ENCODE data around the gene CDKN2B. TPM values are rescaled to one million over a fixed set of nuclear protein-coding genes. Genes with fewer than 3 reads are reported as not detected.

The CDKN2B gene
- total RNA-seq, 3 donors from 2014 or later = 7.3 to 70.1 (median 18.4) TPM

DNA sequence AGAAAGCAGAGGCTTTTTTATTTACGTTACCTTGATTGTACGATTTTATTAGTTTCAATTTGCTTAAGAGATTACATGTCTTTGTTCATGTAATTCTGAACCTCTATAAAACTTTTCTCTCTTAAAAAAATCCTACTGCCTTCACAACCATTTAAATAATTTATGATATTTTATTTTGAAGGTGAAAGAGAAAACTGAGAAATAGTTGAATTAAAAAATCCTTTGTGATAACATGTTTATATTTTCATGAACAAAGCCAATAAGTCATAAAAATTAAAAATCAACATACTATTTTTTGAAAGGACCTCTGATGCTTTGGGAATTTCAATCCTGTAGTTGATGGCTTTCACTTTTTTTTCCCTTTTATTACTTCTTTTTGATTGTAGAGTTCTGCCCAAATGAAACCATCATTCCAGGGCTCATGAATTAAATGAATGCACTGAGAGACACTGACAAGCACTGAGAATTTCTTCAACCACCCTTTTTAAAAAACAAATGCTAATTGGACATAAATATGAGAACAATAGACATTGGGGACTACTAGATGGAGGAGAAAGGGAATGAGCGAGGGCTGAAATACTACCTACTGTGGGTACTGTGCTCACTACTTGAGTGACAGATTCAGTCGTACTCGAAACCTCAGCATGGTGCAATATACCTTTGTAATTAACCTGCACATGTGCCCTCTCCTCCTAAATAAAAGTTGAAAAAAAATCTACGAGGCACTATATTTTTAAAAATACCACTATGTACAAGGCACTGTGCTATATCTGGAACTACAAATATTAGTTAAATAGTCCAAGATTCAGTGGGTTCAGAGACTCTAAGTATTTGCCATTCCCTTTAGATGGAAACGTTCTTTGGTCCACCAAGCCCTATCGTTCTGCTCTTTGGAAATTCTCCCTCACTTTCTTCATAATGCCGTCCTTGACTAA lies 20.8 kb downstream of the CDKN2B start:
- Histone ChIP-seq H3K4me1 (no peaks in the 10 kb centered on the region), H3K9me3 (no peaks in the 10 kb centered on the region), H3K27ac (no peak overlapping the region), H3K36me3 (no peaks in the 10 kb centered on the region), H3K4me3 (no peak overlapping the region), H3K27me3 (peaks cover 0 to 33% of the 10 kb centered on the region in 2 donors)
- TF ChIP-seq POLR2AphosphoS5 (IDR thresholded peaks at IDR 0.05) (no peak), POLR2A (IDR thresholded peaks at IDR 0.05) (no peak)
- TF ChIP-seq, protein P1, sequence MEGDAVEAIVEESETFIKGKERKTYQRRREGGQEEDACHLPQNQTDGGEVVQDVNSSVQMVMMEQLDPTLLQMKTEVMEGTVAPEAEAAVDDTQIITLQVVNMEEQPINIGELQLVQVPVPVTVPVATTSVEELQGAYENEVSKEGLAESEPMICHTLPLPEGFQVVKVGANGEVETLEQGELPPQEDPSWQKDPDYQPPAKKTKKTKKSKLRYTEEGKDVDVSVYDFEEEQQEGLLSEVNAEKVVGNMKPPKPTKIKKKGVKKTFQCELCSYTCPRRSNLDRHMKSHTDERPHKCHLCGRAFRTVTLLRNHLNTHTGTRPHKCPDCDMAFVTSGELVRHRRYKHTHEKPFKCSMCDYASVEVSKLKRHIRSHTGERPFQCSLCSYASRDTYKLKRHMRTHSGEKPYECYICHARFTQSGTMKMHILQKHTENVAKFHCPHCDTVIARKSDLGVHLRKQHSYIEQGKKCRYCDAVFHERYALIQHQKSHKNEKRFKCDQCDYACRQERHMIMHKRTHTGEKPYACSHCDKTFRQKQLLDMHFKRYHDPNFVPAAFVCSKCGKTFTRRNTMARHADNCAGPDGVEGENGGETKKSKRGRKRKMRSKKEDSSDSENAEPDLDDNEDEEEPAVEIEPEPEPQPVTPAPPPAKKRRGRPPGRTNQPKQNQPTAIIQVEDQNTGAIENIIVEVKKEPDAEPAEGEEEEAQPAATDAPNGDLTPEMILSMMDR (IDR thresholded peaks at IDR 0.05) = no peak
- intact Hi-C loops (cut with DNase I; ENCODE audit: low total_unique reads) = no loop called here
- no peak for DNase-seq (ENCODE audit: low spot score in 2 of 2)

DNA sequence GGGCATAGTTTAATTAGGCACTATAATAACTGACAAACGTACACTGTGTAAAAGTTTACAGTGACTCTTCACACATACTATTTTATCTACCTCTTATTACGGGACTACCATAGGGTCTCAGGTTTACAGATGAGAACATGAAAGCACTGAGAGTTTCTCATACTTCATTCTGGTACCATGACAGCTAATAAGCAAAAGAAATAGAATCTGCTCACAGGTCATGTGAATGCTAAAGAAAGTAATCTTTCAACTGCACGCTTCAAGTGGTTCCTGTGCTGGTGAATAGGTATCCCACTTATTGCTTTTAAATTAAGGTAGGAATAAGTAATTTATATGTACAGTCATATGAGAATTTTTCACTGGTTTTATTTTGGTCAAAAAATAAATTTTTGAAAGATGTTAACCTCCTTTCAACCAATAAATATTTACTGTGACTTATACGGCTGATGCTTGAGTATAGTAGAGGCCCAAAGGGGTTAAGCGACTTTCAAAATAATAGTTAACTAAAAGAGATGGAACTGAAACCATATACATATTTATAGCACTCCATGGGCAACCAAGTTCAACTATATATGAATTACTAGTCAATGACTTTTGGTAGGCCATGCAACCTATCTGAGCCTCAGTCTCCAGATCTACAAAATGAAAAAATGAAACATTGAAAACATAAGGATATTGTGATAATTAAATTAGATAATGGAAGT lies 23.0 kb downstream of the CDKN2B start:
- no peak overlapping the region for H3K4me3 ChIP-seq
- no peak overlapping the region for H3K27ac ChIP-seq
- no peaks in the 10 kb centered on the region for H3K36me3 ChIP-seq
- no peak for DNase-seq (ENCODE audit: low spot score in 2 of 2)
- H3K9me3 ChIP-seq = no peaks in the 10 kb centered on the region
- peaks cover 0 to 37% of the 10 kb centered on the region in 2 donors for H3K27me3 ChIP-seq
- no peaks in the 10 kb centered on the region for H3K4me1 ChIP-seq
- intact Hi-C loops (cut with DNase I; ENCODE audit: low total_unique reads) = no loop called here
- TF ChIP-seq POLR2A (IDR thresholded peaks at IDR 0.05) (no peak), POLR2AphosphoS5 (IDR thresholded peaks at IDR 0.05) (no peak)
- TF ChIP-seq, protein P1 (IDR thresholded peaks at IDR 0.05) = no peak

DNA sequence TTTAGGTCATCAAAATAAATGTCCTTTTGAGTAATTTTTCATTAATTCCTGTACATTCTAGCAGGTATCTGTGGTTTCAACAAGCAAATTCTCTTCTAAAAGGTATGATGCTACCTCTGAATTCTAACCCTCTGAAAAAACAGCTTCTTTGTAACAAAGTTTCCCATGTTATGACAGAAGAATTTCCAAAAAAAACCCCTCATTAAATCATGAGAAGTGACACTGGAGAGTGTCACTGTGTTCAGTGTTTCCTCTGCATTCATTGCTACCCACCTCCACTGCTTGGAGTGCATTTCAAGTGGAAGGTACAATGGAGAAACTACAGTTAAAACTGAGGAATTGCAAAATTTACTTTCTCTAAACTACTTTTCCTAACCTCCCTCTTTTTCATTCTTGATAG lies 25.0 kb downstream of the CDKN2B start:
- H3K27me3 ChIP-seq = peaks cover 0 to 30% of the 10 kb centered on the region in 2 donors
- TF ChIP-seq, protein P1 (IDR thresholded peaks at IDR 0.05) = no peak
- TF ChIP-seq POLR2A (IDR thresholded peaks at IDR 0.05) (no peak), POLR2AphosphoS5 (IDR thresholded peaks at IDR 0.05) (no peak)
- intact Hi-C loops (cut with DNase I; ENCODE audit: low total_unique reads) = no loop called here
- H3K4me3 ChIP-seq = no peak overlapping the region
- H3K27ac ChIP-seq = no peak overlapping the region
- DNase-seq (ENCODE audit: low spot score in 2 of 2) = no peak
- no peaks in the 10 kb centered on the region for H3K36me3 ChIP-seq
- no peaks in the 10 kb centered on the region for H3K9me3 ChIP-seq
- H3K4me1 ChIP-seq = no peaks in the 10 kb centered on the region

GRCh38 chr9:21983561-21983935 lies 25.6 kb downstream of the CDKN2B start:
- H3K27ac ChIP-seq = no peak overlapping the region
- TF ChIP-seq POLR2A (IDR thresholded peaks at IDR 0.05) (no peak), POLR2AphosphoS5 (IDR thresholded peaks at IDR 0.05) (no peak)
- TF ChIP-seq, protein P1 (IDR thresholded peaks at IDR 0.05) = no peak
- no peak overlapping the region for H3K4me3 ChIP-seq
- no peaks in the 10 kb centered on the region for H3K36me3 ChIP-seq
- no peaks in the 10 kb centered on the region for H3K4me1 ChIP-seq
- H3K9me3 ChIP-seq = no peaks in the 10 kb centered on the region
- peaks cover 0 to 34% of the 10 kb centered on the region in 2 donors for H3K27me3 ChIP-seq
- no peak for DNase-seq (ENCODE audit: low spot score in 2 of 2)
- intact Hi-C loops (cut with DNase I; ENCODE audit: low total_unique reads) = no loop called here

All from breast epithelium (tissue), 4 donors.